Thyroid gland (tissue), 4 donors: Measurements from ENCODE around the gene B4GALT5. TPM values are rescaled to one million over a fixed set of nuclear protein-coding genes. Genes with fewer than 3 reads are reported as not detected.

ENCODE experiments used
- DNase-seq, 2 donors: peaks; one replicate each; pipeline ENCODE4 v3.0.0-alpha.2; 2019
- H3K27ac ChIP-seq, 3 donors: fragments of 200-600 bp; sonication (generic); 1 replicate in 2 of 3; 2 replicates in 1 of 3; pipeline ENCODE4 v1.5.1; 2016 to 2019; ENCODE audit warnings: mild to moderate bottlenecking in 1 of 3, moderate library complexity in 1 of 3
- H3K27me3 ChIP-seq: fragments of 200-600 bp; sonication (generic); one replicate; pipeline ENCODE4 v1.5.1; 2019
- H3K36me3 ChIP-seq, 2 donors: fragments of 200-600 bp; sonication (generic); one replicate each; pipeline ENCODE4 v1.5.1; 2016 to 2019
- H3K4me1 ChIP-seq, 2 donors: fragments of 200-600 bp; sonication (generic); one replicate each; pipeline ENCODE4 v1.5.1; 2017 to 2019
- H3K4me3 ChIP-seq, 3 donors: fragments of 200-600 bp; sonication (generic); replicated peaks in 1 of 3; 1 replicate in 2 of 3; 2 replicates in 1 of 3; pipeline ENCODE4 v1.5.1; 2016; ENCODE audit warnings: mild to moderate bottlenecking in 1 of 3
- H3K9me3 ChIP-seq: fragments of 200-600 bp; sonication (generic); one replicate; pipeline ENCODE4 v1.5.1; 2017
- POLR2A ChIP-seq, 2 donors: fragments of 450-650 bp; IDR thresholded peaks; one replicate each; pipeline ENCODE4 v1.6.1; 2017; ENCODE audit warnings: antibody characterized with exemption in 2 of 2, mild to moderate bottlenecking in 2 of 2, moderate library complexity in 1 of 2
- WGBS, 2 donors: methylation state at CpG; one replicate each; pipeline ENCODE4 v1.1.5; 2017; 5-methylcytosine and 5-hydroxymethylcytosine counted together
- intact Hi-C: fragments of 100-400 bp; cut with DNase I; formaldehyde crosslinking; loops from one replicate; pipeline ENCODE4 v1.15.1; 2023
- total RNA-seq, 4 donors: library from RNA; depleted of rRNA; stranded (reverse); fragments of >200 nt; gene quantifications; one replicate each; pipeline ENCODE4 v1.2.3, GENCODE V29; 2016
- TF ChIP-seq, protein P1 (sequence below), 6 experiments: fragments of 200-600 bp in 3 of 6; fragments of 450-650 bp in 3 of 6; sonication (generic) in 3 of 6; IDR thresholded peaks; one replicate each; pipeline ENCODE4 v1.5.1; 2016 to 2019; ENCODE audit warnings: antibody characterized with exemption in 6 of 6, mild to moderate bottlenecking in 2 of 6, inconsistent platforms in 1 of 6, moderate library complexity in 1 of 6

B4GALT5 gene
- total RNA-seq, 4 donors from 2014 or later, result 11.5 to 22.2 (median 17.6) TPM

DNA sequence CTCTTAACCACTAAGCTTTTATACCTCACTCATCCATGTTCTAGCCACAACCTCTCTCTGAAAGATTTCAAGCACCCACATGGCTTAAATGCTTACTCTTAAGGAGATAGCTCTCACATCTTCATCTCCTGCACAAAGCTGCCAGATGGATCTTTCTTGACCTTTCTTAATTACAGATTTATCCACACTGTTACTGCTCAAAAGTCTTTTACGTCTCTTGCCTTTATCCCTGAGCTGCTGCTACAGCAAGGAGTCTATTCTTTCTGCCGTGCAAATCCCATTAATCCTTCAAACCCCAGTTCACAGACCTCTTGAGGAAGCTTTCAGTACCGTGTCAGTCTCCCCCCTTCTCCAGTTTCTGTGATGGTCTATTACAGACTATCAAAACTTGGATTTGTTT, 54.6 kb downstream of the B4GALT5 start:
- Histone ChIP-seq H3K4me1 (peaks cover 17 to 61% of the 10 kb centered on the region in 2 donors), H3K27ac (no peak overlapping the region), H3K27me3 (no peaks in the 10 kb centered on the region), H3K4me3 (no peak overlapping the region), H3K36me3 (peaks cover 0 to under 1% of the 10 kb centered on the region in 2 donors), H3K9me3 (no peaks in the 10 kb centered on the region)
- TF ChIP-seq, protein P1, sequence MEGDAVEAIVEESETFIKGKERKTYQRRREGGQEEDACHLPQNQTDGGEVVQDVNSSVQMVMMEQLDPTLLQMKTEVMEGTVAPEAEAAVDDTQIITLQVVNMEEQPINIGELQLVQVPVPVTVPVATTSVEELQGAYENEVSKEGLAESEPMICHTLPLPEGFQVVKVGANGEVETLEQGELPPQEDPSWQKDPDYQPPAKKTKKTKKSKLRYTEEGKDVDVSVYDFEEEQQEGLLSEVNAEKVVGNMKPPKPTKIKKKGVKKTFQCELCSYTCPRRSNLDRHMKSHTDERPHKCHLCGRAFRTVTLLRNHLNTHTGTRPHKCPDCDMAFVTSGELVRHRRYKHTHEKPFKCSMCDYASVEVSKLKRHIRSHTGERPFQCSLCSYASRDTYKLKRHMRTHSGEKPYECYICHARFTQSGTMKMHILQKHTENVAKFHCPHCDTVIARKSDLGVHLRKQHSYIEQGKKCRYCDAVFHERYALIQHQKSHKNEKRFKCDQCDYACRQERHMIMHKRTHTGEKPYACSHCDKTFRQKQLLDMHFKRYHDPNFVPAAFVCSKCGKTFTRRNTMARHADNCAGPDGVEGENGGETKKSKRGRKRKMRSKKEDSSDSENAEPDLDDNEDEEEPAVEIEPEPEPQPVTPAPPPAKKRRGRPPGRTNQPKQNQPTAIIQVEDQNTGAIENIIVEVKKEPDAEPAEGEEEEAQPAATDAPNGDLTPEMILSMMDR (IDR thresholded peaks at IDR 0.05), result no peak
- no peak for TF ChIP-seq POLR2A (IDR thresholded peaks at IDR 0.05)
- intact Hi-C loops, result no loop called here
- DNase-seq, result no peak
- 70 to 74% methylated on average over 3 of the region's 3 CpGs for WGBS, 2 donors

GRCh38 chr20:49658508-49658907, 55.2 kb downstream of the B4GALT5 start:
- WGBS, 2 donors, result 92 to 93% methylated on average over 2 of the region's 2 CpGs

GRCh38 chr20:49657118-49657901, 56.4 kb downstream of the B4GALT5 start:
- Histone ChIP-seq H3K9me3 (no peaks in the 10 kb centered on the region), H3K27me3 (no peaks in the 10 kb centered on the region), H3K4me3 (no peak overlapping the region), H3K4me1 (peaks cover 16 to 57% of the 10 kb centered on the region in 2 donors), H3K36me3 (peaks cover 0 to 4% of the 10 kb centered on the region in 2 donors), H3K27ac (no peak overlapping the region)
- TF ChIP-seq POLR2A (IDR thresholded peaks at IDR 0.05), result no peak
- TF ChIP-seq, protein P1 (IDR thresholded peaks at IDR 0.05), result no peak
- no peak for DNase-seq
- intact Hi-C loops, result no loop called here
- 79 to 86% methylated on average over 8 of the region's 8 CpGs for WGBS, 2 donors

More at GRCh38 chr20:49658508-49658907, 55.2 kb downstream of the B4GALT5 start:
- no peak for DNase-seq
- peaks cover 17 to 61% of the 10 kb centered on the region in 2 donors for H3K4me1 ChIP-seq
- no peaks in the 10 kb centered on the region for H3K9me3 ChIP-seq
- H3K27ac ChIP-seq, result no peak overlapping the region
- TF ChIP-seq, protein P1 (IDR thresholded peaks at IDR 0.05), result no peak
- no peak for TF ChIP-seq POLR2A (IDR thresholded peaks at IDR 0.05)
- H3K4me3 ChIP-seq, result no peak overlapping the region
- peaks cover 0 to 4% of the 10 kb centered on the region in 2 donors for H3K36me3 ChIP-seq
- no peaks in the 10 kb centered on the region for H3K27me3 ChIP-seq
- intact Hi-C loops, result no loop called here

DNA sequence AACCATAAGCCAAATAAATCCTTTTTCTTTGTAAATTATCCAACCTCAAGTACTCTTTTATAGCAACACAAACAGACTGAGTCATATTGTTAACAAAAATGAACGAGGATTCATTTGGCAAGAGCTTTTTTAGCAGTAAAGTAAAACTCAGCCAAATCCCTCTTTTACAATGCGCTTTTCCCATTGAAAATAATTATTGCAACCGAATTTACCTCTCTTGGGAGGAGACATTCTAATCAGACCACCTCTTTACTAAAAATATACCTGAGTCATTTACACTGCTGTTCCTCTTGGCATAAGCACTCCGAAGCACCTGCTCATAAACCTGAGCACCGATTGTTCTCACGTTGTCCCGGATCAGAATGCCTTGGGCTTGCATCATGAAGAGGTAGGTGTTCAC, 57.4 kb downstream of the B4GALT5 start:
- Histone ChIP-seq H3K27ac (peak overlapping the region in 1 of 3 donors; percentile 14), H3K27me3 (no peaks in the 10 kb centered on the region), H3K4me3 (no peak overlapping the region), H3K9me3 (no peaks in the 10 kb centered on the region), H3K36me3 (peaks cover 0 to 4% of the 10 kb centered on the region in 2 donors), H3K4me1 (peaks cover 6 to 47% of the 10 kb centered on the region in 2 donors)
- intact Hi-C loops, result no loop called here
- 61 to 71% methylated on average over 7 of the region's 7 CpGs for WGBS, 2 donors
- no peak for TF ChIP-seq POLR2A (IDR thresholded peaks at IDR 0.05)
- TF ChIP-seq, protein P1 (IDR thresholded peaks at IDR 0.05), result no peak
- DNase-seq, result peak; percentile 34 to 49

DNA sequence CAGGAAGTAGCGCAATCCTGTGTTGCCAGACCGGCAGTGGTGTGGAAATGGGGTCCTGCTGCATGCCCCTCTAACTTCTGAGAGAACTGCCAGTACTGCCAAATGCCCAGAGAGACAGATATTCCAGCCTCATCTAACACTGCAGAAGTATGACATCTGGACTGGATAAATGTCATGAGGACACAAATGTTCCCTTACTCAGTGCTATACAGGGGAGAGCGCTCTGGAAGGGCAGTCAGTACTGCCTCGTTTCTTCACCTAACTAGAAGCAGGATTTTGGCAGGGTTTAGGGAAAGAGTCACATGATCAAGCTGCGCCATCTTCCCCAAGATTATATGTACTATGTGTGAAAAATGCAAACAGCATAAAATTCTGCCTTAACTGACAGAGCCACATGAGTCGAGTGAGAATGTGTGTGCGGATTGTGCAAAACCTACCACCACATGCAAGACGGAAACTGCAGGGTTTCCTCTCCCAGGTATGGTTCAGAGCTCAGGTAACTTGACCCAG, 59.7 kb downstream of the B4GALT5 start:
- TF ChIP-seq POLR2A (IDR thresholded peaks at IDR 0.05), result no peak
- TF ChIP-seq, protein P1 (IDR thresholded peaks at IDR 0.05), result no peak
- Histone ChIP-seq H3K4me1 (peaks cover 0 to 26% of the 10 kb centered on the region in 2 donors), H3K27me3 (no peaks in the 10 kb centered on the region), H3K27ac (no peak overlapping the region), H3K4me3 (no peak overlapping the region), H3K9me3 (no peaks in the 10 kb centered on the region), H3K36me3 (peaks cover 0 to 7% of the 10 kb centered on the region in 2 donors)
- intact Hi-C loops, result no loop called here
- DNase-seq, result no peak
- 90 to 94% methylated on average over 8 of the region's 8 CpGs for WGBS, 2 donors
